Measurements from ENCODE around the gene PARP14.

PARP14 gene

DNA sequence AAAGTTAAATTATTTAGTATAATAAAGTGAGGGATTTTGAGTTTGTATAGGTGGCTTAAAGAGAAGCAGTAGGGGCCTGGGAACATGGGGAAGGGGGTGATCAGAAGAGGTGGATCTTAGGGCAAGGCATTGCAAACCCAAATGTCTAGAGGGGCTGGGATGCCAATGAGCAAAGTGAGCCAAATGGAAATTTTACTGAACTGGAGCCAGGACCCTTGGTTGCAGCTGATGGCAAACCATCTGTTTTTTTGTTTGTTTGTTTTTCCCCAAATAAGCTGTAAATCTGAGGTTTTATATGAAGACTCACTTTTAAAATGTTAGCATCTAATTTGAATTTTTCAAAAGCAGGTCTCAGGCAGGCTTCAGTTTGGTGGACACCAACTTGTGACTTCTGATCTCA lies 14.8 kb upstream of the PARP14 start:
- TF ChIP-seq, protein P1, sequence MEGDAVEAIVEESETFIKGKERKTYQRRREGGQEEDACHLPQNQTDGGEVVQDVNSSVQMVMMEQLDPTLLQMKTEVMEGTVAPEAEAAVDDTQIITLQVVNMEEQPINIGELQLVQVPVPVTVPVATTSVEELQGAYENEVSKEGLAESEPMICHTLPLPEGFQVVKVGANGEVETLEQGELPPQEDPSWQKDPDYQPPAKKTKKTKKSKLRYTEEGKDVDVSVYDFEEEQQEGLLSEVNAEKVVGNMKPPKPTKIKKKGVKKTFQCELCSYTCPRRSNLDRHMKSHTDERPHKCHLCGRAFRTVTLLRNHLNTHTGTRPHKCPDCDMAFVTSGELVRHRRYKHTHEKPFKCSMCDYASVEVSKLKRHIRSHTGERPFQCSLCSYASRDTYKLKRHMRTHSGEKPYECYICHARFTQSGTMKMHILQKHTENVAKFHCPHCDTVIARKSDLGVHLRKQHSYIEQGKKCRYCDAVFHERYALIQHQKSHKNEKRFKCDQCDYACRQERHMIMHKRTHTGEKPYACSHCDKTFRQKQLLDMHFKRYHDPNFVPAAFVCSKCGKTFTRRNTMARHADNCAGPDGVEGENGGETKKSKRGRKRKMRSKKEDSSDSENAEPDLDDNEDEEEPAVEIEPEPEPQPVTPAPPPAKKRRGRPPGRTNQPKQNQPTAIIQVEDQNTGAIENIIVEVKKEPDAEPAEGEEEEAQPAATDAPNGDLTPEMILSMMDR (IDR thresholded peaks at IDR 0.05; ENCODE audit: extremely low read depth, insufficient read depth, missing control alignments): no peak
- in situ Hi-C loops (cut with MboI; ENCODE audit: low pct_unique_long_range_greater_than_20kb, low sequenced_read_pairs, unreplicated experiment): no loop called here

DNA sequence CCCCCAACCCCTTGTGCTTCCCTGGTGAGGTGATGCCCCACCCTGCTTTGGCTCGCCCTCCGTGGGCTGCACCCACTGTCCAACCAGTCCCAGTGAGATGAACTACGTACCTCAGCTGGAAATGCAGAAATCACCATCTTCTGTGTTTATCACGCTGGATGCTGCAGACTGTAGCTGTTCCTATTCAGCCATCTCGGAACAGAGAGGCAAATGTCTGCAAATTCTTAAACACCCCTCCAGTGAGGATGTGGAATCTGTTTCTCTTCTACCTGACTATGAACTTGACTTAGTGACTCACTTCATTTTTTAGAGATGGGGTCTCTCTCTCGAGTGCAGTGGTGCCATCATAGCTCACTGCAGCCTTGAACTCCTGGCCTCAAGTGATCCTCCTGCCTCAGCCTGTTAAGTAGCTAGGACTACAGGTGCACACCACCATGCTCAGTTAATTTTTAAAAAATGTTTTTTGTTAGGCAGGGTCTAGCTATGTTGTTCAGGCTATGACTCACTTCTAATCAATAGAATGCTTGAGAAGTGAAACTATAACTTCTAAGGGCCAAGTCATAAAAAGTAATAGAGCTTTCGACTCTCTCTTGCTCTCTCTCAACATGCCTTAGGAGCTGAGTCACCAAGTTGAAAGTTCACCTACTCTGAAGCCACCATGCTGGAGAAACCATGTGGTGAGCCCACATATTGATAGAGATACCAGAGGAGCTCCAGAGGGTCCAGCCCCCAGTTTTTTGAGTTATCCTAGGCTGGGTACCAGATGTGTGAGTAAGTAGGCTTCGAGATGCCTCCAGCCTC lies 11.5 kb upstream of the PARP14 start:
- in situ Hi-C loops (cut with MboI; ENCODE audit: low pct_unique_long_range_greater_than_20kb, low sequenced_read_pairs, unreplicated experiment): no loop called here
- peak; percentile 49 for DNase-seq (ENCODE audit: low spot score)
- TF ChIP-seq, protein P1 (IDR thresholded peaks at IDR 0.05; ENCODE audit: extremely low read depth, insufficient read depth, missing control alignments): no peak

More for the DNA sequence above, 14.8 kb upstream of the PARP14 start:
- no peak for DNase-seq (ENCODE audit: low spot score)

DNA sequence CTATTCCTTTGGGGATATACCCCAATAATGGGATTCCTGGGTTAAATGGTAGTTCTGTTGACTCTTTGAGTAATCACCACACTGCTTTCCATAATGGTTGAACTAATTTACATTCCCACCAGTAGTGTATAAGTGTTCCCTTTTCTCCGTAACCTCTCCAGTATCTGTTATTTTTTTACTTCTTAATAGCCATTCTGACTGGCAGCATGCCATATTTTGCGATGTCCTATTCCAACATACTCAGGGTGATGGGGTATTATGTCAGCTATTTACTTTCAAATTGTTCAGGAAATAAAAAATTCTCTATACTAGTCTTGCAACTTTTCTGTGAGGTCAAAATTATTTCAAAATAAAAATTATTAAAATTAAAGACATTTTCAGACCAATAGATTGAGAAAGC lies 9.1 kb upstream of the PARP14 start:
- TF ChIP-seq, protein P1 (IDR thresholded peaks at IDR 0.05; ENCODE audit: extremely low read depth, insufficient read depth, missing control alignments): no peak
- in situ Hi-C loops (cut with MboI; ENCODE audit: low pct_unique_long_range_greater_than_20kb, low sequenced_read_pairs, unreplicated experiment): no loop called here
- DNase-seq (ENCODE audit: low spot score): no peak

DNA sequence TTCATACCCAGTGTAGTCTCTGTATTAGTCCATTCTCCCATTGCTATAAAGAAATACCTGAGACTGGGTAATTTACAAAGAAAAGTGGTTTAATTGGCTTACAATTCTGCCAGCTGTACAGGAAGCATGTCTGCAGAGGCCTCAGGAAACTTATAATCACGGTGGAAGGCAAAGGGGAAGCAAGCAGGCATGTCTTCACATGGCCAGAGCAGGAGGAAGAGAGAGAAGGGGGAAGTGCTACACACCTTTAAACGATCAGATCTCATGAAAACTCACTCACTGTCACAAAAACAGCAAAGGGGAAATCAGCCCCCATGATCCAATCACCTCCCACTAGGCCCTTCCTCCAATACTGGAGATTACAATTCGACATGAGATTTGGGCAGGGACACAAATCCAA lies 6.3 kb upstream of the PARP14 start:
- in situ Hi-C loops (cut with MboI; ENCODE audit: low pct_unique_long_range_greater_than_20kb, low sequenced_read_pairs, unreplicated experiment): no loop called here
- TF ChIP-seq, protein P1 (IDR thresholded peaks at IDR 0.05; ENCODE audit: extremely low read depth, insufficient read depth, missing control alignments): no peak
- no peak for DNase-seq (ENCODE audit: low spot score)

DNA sequence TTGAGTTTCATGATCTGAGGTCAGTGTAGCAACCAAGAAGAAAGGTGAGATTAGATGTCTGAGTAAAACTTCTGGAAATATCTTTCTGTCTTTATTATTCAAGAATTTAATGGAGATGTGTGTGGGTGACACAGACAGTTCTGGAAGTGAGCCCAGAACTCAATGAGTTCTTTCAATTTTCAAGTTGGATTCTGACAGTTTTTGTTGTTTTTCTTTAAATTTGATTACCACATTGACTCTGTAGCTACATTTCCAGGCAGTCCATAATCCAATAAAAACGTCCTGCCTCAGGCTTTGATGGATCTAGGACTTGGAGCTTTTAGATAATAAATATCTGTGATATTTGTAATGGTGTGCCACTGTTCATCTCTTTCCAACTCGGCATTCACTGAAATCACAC lies 3.9 kb upstream of the PARP14 start:
- DNase-seq (ENCODE audit: low spot score): no peak
- in situ Hi-C loops (cut with MboI; ENCODE audit: low pct_unique_long_range_greater_than_20kb, low sequenced_read_pairs, unreplicated experiment): loop anchor here (5.0 kb wide), 1 partner anchor 119 kb away; no protein-coding TSS in a partner anchor
- TF ChIP-seq, protein P1 (IDR thresholded peaks at IDR 0.05; ENCODE audit: extremely low read depth, insufficient read depth, missing control alignments): no peak

DNA sequence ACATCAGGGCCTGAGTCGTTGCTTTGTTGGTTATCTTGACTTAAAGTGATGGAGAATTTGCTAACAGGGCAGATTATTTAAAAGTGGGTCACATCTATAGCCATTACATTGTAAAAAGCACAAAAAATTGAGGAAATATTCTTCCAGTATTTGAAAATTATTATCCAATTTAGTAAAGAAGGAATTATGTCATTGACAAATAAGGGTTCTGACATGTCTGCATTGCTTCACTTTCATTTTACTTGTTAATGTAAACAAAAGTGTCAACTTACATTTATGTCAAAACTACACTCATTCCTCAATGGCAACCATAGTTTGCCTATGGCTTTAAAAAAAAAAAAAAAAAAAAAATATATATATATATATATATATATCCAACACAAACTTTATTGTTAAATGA lies 3.4 kb upstream of the PARP14 start:
- TF ChIP-seq, protein P1 (IDR thresholded peaks at IDR 0.05; ENCODE audit: extremely low read depth, insufficient read depth, missing control alignments): no peak
- no peak for DNase-seq (ENCODE audit: low spot score)
- in situ Hi-C loops (cut with MboI; ENCODE audit: low pct_unique_long_range_greater_than_20kb, low sequenced_read_pairs, unreplicated experiment): loop anchor here (5.0 kb wide), 1 partner anchor 120 kb away; no protein-coding TSS in a partner anchor

Data from GM13977 (cell line).